Neural crest cell (in vitro differentiated cells): Measurements from ENCODE around the gene NDUFB1. TPM values are rescaled to one million over a fixed set of nuclear protein-coding genes. Genes with fewer than 3 reads are reported as not detected.

Source experiments
- DNase-seq: peaks from one replicate; pipeline ENCODE4 v3.0.0; 2021; ENCODE audit warnings: low read depth, mixed read lengths, low spot score
- H3K27ac Mint-ChIP-seq: one replicate; pipeline ENCODE4 v1.8.0; 2021; ENCODE audit warnings: mild to moderate bottlenecking, mixed read lengths; ENCODE audit not compliant: unreplicated experiment
- H3K27me3 Mint-ChIP-seq: 2 replicates; pipeline ENCODE4 v1.8.0; 2021; ENCODE audit warnings: low read depth, mild to moderate bottlenecking, mixed read lengths
- H3K36me3 Mint-ChIP-seq: 2 replicates; pipeline ENCODE4 v1.8.0; 2021; ENCODE audit warnings: low read depth, mild to moderate bottlenecking, mixed read lengths
- H3K4me1 Mint-ChIP-seq: 2 replicates; pipeline ENCODE4 v1.8.0; 2021; ENCODE audit warnings: mixed read lengths
- H3K4me3 Mint-ChIP-seq: one replicate; pipeline ENCODE4 v1.8.0; 2021; ENCODE audit warnings: mild to moderate bottlenecking, mixed read lengths
- H3K9me3 Mint-ChIP-seq: 2 replicates; pipeline ENCODE4 v1.8.0; 2021; ENCODE audit warnings: mixed read lengths
- total RNA-seq: library from RNA; stranded (reverse); gene quantifications from 2 replicates; pipeline ENCODE4 v1.2.1, GENCODE V29; 2021
- TF ChIP-seq, protein P1 (sequence below): fragments of 200-600 bp; sonication (generic); conservative IDR thresholded peaks from 2 replicates; pipeline ENCODE4 v1.5.0; 2021; ENCODE audit warnings: antibody characterized with exemption, mild to moderate bottlenecking

NDUFB1 gene
- total RNA-seq, 1 donor from 2014 or later, result 117 TPM

GRCh38 chr14:92153581-92153980, 32.1 kb upstream of the NDUFB1 start:
- Mint-ChIP-seq H3K4me3 (no peak overlapping the region), H3K27me3 (no peaks in the 10 kb centered on the region), H3K27ac (no peak overlapping the region), H3K36me3 (peaks cover 17% of the 10 kb centered on the region), H3K4me1 (no peaks in the 10 kb centered on the region), H3K9me3 (no peaks in the 10 kb centered on the region)
- no peak for DNase-seq
- TF ChIP-seq, protein P1, sequence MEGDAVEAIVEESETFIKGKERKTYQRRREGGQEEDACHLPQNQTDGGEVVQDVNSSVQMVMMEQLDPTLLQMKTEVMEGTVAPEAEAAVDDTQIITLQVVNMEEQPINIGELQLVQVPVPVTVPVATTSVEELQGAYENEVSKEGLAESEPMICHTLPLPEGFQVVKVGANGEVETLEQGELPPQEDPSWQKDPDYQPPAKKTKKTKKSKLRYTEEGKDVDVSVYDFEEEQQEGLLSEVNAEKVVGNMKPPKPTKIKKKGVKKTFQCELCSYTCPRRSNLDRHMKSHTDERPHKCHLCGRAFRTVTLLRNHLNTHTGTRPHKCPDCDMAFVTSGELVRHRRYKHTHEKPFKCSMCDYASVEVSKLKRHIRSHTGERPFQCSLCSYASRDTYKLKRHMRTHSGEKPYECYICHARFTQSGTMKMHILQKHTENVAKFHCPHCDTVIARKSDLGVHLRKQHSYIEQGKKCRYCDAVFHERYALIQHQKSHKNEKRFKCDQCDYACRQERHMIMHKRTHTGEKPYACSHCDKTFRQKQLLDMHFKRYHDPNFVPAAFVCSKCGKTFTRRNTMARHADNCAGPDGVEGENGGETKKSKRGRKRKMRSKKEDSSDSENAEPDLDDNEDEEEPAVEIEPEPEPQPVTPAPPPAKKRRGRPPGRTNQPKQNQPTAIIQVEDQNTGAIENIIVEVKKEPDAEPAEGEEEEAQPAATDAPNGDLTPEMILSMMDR, result no peak

DNA sequence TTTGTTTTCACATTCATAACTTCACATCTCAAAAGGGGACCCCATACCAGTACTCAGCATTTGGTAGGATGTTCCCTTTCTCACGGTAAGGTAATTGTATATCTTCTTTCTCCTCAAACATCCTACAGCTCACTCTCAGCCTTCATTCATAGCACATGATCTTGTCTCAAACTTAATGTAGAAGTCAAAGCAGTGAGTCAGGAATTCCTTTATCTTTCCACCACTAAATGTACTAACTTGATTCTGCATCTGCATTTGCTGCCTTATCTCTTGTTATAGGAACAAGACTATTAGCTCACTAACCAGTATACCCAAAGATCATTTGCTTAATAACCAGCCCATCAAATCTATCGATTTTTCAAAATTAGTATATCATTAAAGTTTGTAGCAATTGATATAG, 23.2 kb upstream of the NDUFB1 start:
- TF ChIP-seq, protein P1, result no peak
- H3K27ac Mint-ChIP-seq, result no peak overlapping the region

DNA sequence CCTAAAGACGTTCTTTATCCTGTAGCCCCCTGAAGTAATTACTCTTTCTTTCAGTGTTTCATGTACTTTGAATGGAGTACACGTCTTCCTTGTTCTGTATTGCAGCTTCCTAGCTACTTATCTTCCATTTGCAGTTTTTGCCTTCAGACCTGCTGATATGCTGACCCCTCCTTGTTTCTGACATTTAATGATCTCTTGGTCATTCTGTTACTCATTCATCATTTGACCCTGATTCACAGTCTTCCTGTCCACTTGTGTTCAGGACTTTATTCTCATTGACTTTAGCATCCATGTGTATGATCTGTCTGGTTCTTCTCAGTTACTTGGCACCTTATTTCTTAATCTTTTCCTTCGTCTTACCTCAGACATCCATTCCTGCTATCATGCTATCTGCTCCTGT, 22.5 kb upstream of the NDUFB1 start:
- TF ChIP-seq, protein P1, result no peak
- H3K4me3 Mint-ChIP-seq, result no peak overlapping the region
- DNase-seq, result no peak
- H3K9me3 Mint-ChIP-seq, result no peaks in the 10 kb centered on the region
- H3K36me3 Mint-ChIP-seq, result peaks cover 15% of the 10 kb centered on the region
- H3K27me3 Mint-ChIP-seq, result no peaks in the 10 kb centered on the region
- no peak overlapping the region for H3K27ac Mint-ChIP-seq
- H3K4me1 Mint-ChIP-seq, result no peaks in the 10 kb centered on the region

More for the DNA sequence above, 23.2 kb upstream of the NDUFB1 start:
- DNase-seq, result no peak
- Mint-ChIP-seq H3K27me3 (no peaks in the 10 kb centered on the region), H3K4me1 (no peaks in the 10 kb centered on the region), H3K9me3 (no peaks in the 10 kb centered on the region), H3K36me3 (peaks cover 17% of the 10 kb centered on the region), H3K4me3 (no peak overlapping the region)

GRCh38 chr14:92143309-92143708, 21.8 kb upstream of the NDUFB1 start:
- Mint-ChIP-seq H3K4me3 (no peak overlapping the region), H3K4me1 (no peaks in the 10 kb centered on the region), H3K27me3 (no peaks in the 10 kb centered on the region), H3K27ac (no peak overlapping the region), H3K9me3 (no peaks in the 10 kb centered on the region), H3K36me3 (peaks cover 17% of the 10 kb centered on the region)
- TF ChIP-seq, protein P1, result no peak
- DNase-seq, result no peak

- H3K4me1 Mint-ChIP-seq, result no peaks in the 10 kb centered on the region
- no peak for DNase-seq
Measured at GRCh38 chr14:92135269-92135668, 13.8 kb upstream of the NDUFB1 start.

More at GRCh38 chr14:92135269-92135668, 13.8 kb upstream of the NDUFB1 start:
- H3K27me3 Mint-ChIP-seq, result no peaks in the 10 kb centered on the region
- H3K36me3 Mint-ChIP-seq, result peaks cover 13% of the 10 kb centered on the region
- H3K27ac Mint-ChIP-seq, result no peak overlapping the region
- TF ChIP-seq, protein P1, result peak; percentile 71
- H3K9me3 Mint-ChIP-seq, result no peaks in the 10 kb centered on the region
- no peak overlapping the region for H3K4me3 Mint-ChIP-seq
